GF-D8 (cell line): ENCODE measurements around the gene CCDC69.

Experiments
- DNase-seq: peaks from one replicate; lab custom pipeline; 2025; lab: John Stamatoyannopoulos, UW

CCDC69 gene

GRCh38 chr5:151142933-151143332, 81.0 kb downstream of the CCDC69 start:
- DNase-seq: no peak

GRCh38 chr5:151141535-151141934, 82.4 kb downstream of the CCDC69 start:
- no peak for DNase-seq

- DNase-seq: no peak
Measured at GRCh38 chr5:151140686-151141459, 83.0 kb downstream of the CCDC69 start.

- DNase-seq: no peak
Measured at GRCh38 chr5:151139646-151140045, 84.2 kb downstream of the CCDC69 start.

GRCh38 chr5:151139015-151139414, 84.9 kb downstream of the CCDC69 start:
- DNase-seq: no peak

- DNase-seq: no peak
Measured at GRCh38 chr5:151138114-151138513, 85.8 kb downstream of the CCDC69 start.

GRCh38 chr5:151137067-151137825, 86.6 kb downstream of the CCDC69 start:
- DNase-seq: no peak

- no peak for DNase-seq
Measured at GRCh38 chr5:151134228-151134627, 89.7 kb downstream of the CCDC69 start.

GRCh38 chr5:151132963-151133362, 90.9 kb downstream of the CCDC69 start:
- peak; percentile 34 for DNase-seq
